Inflammatory macrophage treated with lipopolysaccharide for 4 hours (primary cell): Measurements from ENCODE around the gene ZNF493.

Experiments used
- DNase-seq: peaks from one replicate; pipeline ENCODE4 v3.0.0-alpha.2; 2020

The ZNF493 gene

GRCh38 chr19:21396893-21397572 lies at the start of gene ZNF493:
Gene ZNF493 (plus strand): TSS chr19:21397133. CDS start chr19:21397238, 105 bp downstream.
- DNase-seq, result peak; percentile 91

GRCh38 chr19:21352830-21353229 lies 44.1 kb upstream of the ZNF493 start:
- DNase-seq, result no peak

GRCh38 chr19:21358768-21359451 lies 38.0 kb upstream of the ZNF493 start, which contains the start of gene ZNF738:
Gene ZNF738 (plus strand): TSS chr19:21359000. CDS start chr19:21359141, 141 bp downstream.
- DNase-seq, result peak; percentile 92

- DNase-seq, result no peak
Measured at GRCh38 chr19:21362291-21362690, 34.6 kb upstream of the ZNF493 start.

- no peak for DNase-seq
Measured at GRCh38 chr19:21383980-21384582, 12.9 kb upstream of the ZNF493 start.

GRCh38 chr19:21396121-21396520 lies 812 bp upstream of the ZNF493 start:
- DNase-seq, result no peak

- DNase-seq, result no peak
Measured at GRCh38 chr19:21398851-21399250, 1.9 kb downstream of the ZNF493 start.

- no peak for DNase-seq
Measured at GRCh38 chr19:21402303-21402985, 5.5 kb downstream of the ZNF493 start.

- no peak for DNase-seq
Measured at GRCh38 chr19:21410166-21410565, 13.2 kb downstream of the ZNF493 start.

GRCh38 chr19:21422244-21422643 lies 25.3 kb downstream of the ZNF493 start:
- no peak for DNase-seq

GRCh38 chr19:21423057-21424041 lies 26.4 kb downstream of the ZNF493 start:
- no peak for DNase-seq

GRCh38 chr19:21430675-21431074 lies 33.7 kb downstream of the ZNF493 start:
- no peak for DNase-seq

- DNase-seq, result no peak
Measured at GRCh38 chr19:21432590-21432989, 35.7 kb downstream of the ZNF493 start.

- no peak for DNase-seq
Measured at GRCh38 chr19:21434516-21434915, 37.6 kb downstream of the ZNF493 start.

GRCh38 chr19:21434967-21435544 lies 38.1 kb downstream of the ZNF493 start:
- no peak for DNase-seq

- no peak for DNase-seq
Measured at GRCh38 chr19:21439201-21439751, 42.3 kb downstream of the ZNF493 start.

GRCh38 chr19:21440321-21440720 lies 43.4 kb downstream of the ZNF493 start:
- no peak for DNase-seq

- no peak for DNase-seq
Measured at GRCh38 chr19:21451187-21451586, 54.3 kb downstream of the ZNF493 start.

- DNase-seq, result no peak
Measured at GRCh38 chr19:21454901-21455300, 58.0 kb downstream of the ZNF493 start.

GRCh38 chr19:21460686-21461085 lies 63.8 kb downstream of the ZNF493 start:
- DNase-seq, result no peak

- no peak for DNase-seq
Measured at GRCh38 chr19:21462540-21462939, 65.6 kb downstream of the ZNF493 start.
